SK-N-SH treated with all-trans-retinoic acid at 6 μM for 48 hours (cell line): Measurements from ENCODE around the gene AREL1.
A peak's percentile ranks its signal among the peaks of the same experiment; 100 is the strongest.

Source experiments
- ATAC-seq: fragments of 200-7000 bp; cut with Tn5 transposase; 3 replicates; pipeline ENCODE4 v1.9.1; 2020; ENCODE audit warnings: mild to moderate bottlenecking, moderate library complexity
- ARNTL ChIP-seq: fragments of 450-650 bp; formaldehyde crosslinking; IDR thresholded peaks from 2 replicates; pipeline ENCODE4 v1.5.0; 2020; ENCODE audit warnings: low read depth, mild to moderate bottlenecking, moderate library complexity, borderline replicate concordance
- BACH2 ChIP-seq: fragments of 250-450 bp; sonication (Bioruptor Pico); IDR thresholded peaks from 2 replicates; pipeline ENCODE4 v1.9.0; 2021; ENCODE audit warnings: mild to moderate bottlenecking, borderline replicate concordance
- CREB5 ChIP-seq: fragments of 250-450 bp; sonication (Bioruptor Pico); IDR thresholded peaks from 2 replicates; pipeline ENCODE4 v1.5.1; 2020; ENCODE audit warnings: low read depth, mild to moderate bottlenecking, moderate library complexity
- CSDC2 ChIP-seq: fragments of 250-450 bp; sonication (Bioruptor Pico); IDR thresholded peaks from 2 replicates; pipeline ENCODE4 v1.5.0; 2020; ENCODE audit warnings: mild to moderate bottlenecking, moderate library complexity
- CSRNP3 ChIP-seq: fragments of 250-450 bp; sonication (Bioruptor Pico); IDR thresholded peaks from 2 replicates; pipeline ENCODE4 v1.5.1; 2021; ENCODE audit warnings: mild to moderate bottlenecking, moderate library complexity
- ESRRG ChIP-seq: fragments of 250-450 bp; sonication (Bioruptor Pico); IDR thresholded peaks from 2 replicates; pipeline ENCODE4 v1.6.1; 2021; ENCODE audit warnings: mild to moderate bottlenecking
- GLIS3 ChIP-seq: fragments of 250-450 bp; sonication (Bioruptor Pico); IDR thresholded peaks from 2 replicates; pipeline ENCODE4 v1.5.0; 2020; ENCODE audit warnings: mild to moderate bottlenecking, moderate library complexity
- ISL1 ChIP-seq: fragments of 250-450 bp; sonication (Bioruptor Pico); IDR thresholded peaks from 2 replicates; pipeline ENCODE4 v2.1.2; 2022; ENCODE audit warnings: mild to moderate bottlenecking, moderate library complexity
- OSR1 ChIP-seq: fragments of 250-450 bp; sonication (Bioruptor Pico); IDR thresholded peaks from 2 replicates; pipeline ENCODE4 v1.8.0; 2022; ENCODE audit warnings: moderate library complexity, mild to moderate bottlenecking, inconsistent platforms
- PATZ1 ChIP-seq: fragments of 250-450 bp; sonication (Bioruptor Pico); IDR thresholded peaks from 2 replicates; pipeline ENCODE4 v1.8.0; 2020; ENCODE audit warnings: mild to moderate bottlenecking, moderate library complexity, borderline replicate concordance
- PPARA ChIP-seq: fragments of 250-450 bp; sonication (Bioruptor Pico); IDR thresholded peaks from 2 replicates; pipeline ENCODE4 v1.5.0; 2020; ENCODE audit warnings: mild to moderate bottlenecking, borderline replicate concordance
- RARB ChIP-seq: fragments of 250-450 bp; sonication (Bioruptor Pico); IDR thresholded peaks from 2 replicates; pipeline ENCODE4 v1.8.0; 2021; ENCODE audit warnings: mild to moderate bottlenecking, moderate library complexity
- SNAI2 ChIP-seq: fragments of 250-450 bp; sonication (Bioruptor Pico); IDR thresholded peaks from 2 replicates; pipeline ENCODE4 v1.5.0; 2020; ENCODE audit warnings: mild to moderate bottlenecking, moderate library complexity
- TCF4 ChIP-seq: fragments of 250-450 bp; sonication (Bioruptor Pico); IDR thresholded peaks from 2 replicates; pipeline ENCODE4 v1.8.0; 2021; ENCODE audit warnings: mild to moderate bottlenecking, moderate library complexity, borderline replicate concordance
- TOX ChIP-seq: fragments of 250-450 bp; sonication (Bioruptor Pico); IDR thresholded peaks from 2 replicates; pipeline ENCODE4 v1.8.0; 2021; ENCODE audit warnings: mild to moderate bottlenecking, moderate library complexity, borderline replicate concordance
- TSHZ2 ChIP-seq: fragments of 250-450 bp; sonication (Bioruptor Pico); IDR thresholded peaks from 2 replicates; pipeline ENCODE4 v1.5.0; 2020; ENCODE audit warnings: mild to moderate bottlenecking, moderate library complexity
- ZC3H10 ChIP-seq: fragments of 250-450 bp; sonication (Bioruptor Pico); IDR thresholded peaks from 2 replicates; pipeline ENCODE4 v1.5.1; 2021; ENCODE audit warnings: mild to moderate bottlenecking, moderate library complexity
- ZFP30 ChIP-seq: fragments of 450-650 bp; formaldehyde crosslinking; IDR thresholded peaks from 2 replicates; pipeline ENCODE4 v1.5.0; 2022; ENCODE audit warnings: mild to moderate bottlenecking, moderate library complexity
- ZNF565 ChIP-seq: fragments of 450-650 bp; formaldehyde crosslinking; conservative IDR thresholded peaks from 2 replicates; pipeline ENCODE4 v1.5.0; 2020; ENCODE audit warnings: low read depth, mild to moderate bottlenecking, moderate library complexity
- ZNF70 ChIP-seq: fragments of 450-650 bp; formaldehyde crosslinking; IDR thresholded peaks from 2 replicates; pipeline ENCODE4 v1.5.0; 2020; ENCODE audit warnings: mild to moderate bottlenecking, moderate library complexity
- ZNF8 ChIP-seq: fragments of 450-650 bp; formaldehyde crosslinking; IDR thresholded peaks from 2 replicates; pipeline ENCODE4 v1.5.0; 2020; ENCODE audit warnings: mild to moderate bottlenecking, moderate library complexity

AREL1 gene

GRCh38 chr14:74682169-74682952 lies 30.5 kb downstream of the AREL1 start:
- no peak for TF ChIP-seq SNAI2
- no peak for TF ChIP-seq ARNTL (CRISPR knock-in tag)
- no peak for TF ChIP-seq ZFP30 (CRISPR knock-in tag)
- TF ChIP-seq OSR1 (CRISPR knock-in tag), result no peak
- no peak for TF ChIP-seq CSDC2
- TF ChIP-seq ESRRG, result no peak
- no peak for TF ChIP-seq TOX (CRISPR knock-in tag)
- no peak for TF ChIP-seq BACH2
- no peak for TF ChIP-seq PPARA
- TF ChIP-seq ZC3H10, result no peak
- no peak for ATAC-seq

- no peak for TF ChIP-seq PPARA
- TF ChIP-seq ZFP30 (CRISPR knock-in tag), result no peak
- no peak for TF ChIP-seq RARB (CRISPR knock-in tag)
- no peak for TF ChIP-seq ARNTL (CRISPR knock-in tag)
- no peak for TF ChIP-seq CSDC2
- TF ChIP-seq GLIS3, result no peak
- TF ChIP-seq TOX (CRISPR knock-in tag), result no peak
- TF ChIP-seq ZNF565, result no peak
- no peak for TF ChIP-seq TCF4 (CRISPR knock-in tag)
- no peak for TF ChIP-seq CREB5 (CRISPR knock-in tag)
- no peak for TF ChIP-seq ZNF8
- TF ChIP-seq ZNF70 (CRISPR knock-in tag), result no peak
- no peak for TF ChIP-seq OSR1 (CRISPR knock-in tag)
- no peak for TF ChIP-seq PATZ1 (CRISPR knock-in tag)
- TF ChIP-seq TSHZ2, result no peak
- TF ChIP-seq ZC3H10, result no peak
- TF ChIP-seq, all 23 proteins: peak for 0
- ATAC-seq, result no peak
Observed at GRCh38 chr14:74675219-74675618, 37.7 kb downstream of the AREL1 start.

GRCh38 chr14:74673768-74674167 lies 39.1 kb downstream of the AREL1 start:
- peak; percentile 26 for ATAC-seq
- peak; percentile 42; the same call in 1 of the 2 replicates for TF ChIP-seq CSDC2
- TF ChIP-seq RARB (CRISPR knock-in tag), result no peak
- TF ChIP-seq TOX (CRISPR knock-in tag), result no peak
- peak; percentile 21; the same call in 1 of the 2 replicates for TF ChIP-seq CREB5 (CRISPR knock-in tag)
- TF ChIP-seq PPARA, result no peak
- peak; percentile 34; the same call in 1 of the 2 replicates for TF ChIP-seq TCF4 (CRISPR knock-in tag)
- TF ChIP-seq ZNF8, result no peak
- no peak for TF ChIP-seq CSRNP3 (CRISPR knock-in tag)
- no peak for TF ChIP-seq OSR1 (CRISPR knock-in tag)
- peak; percentile 91 for TF ChIP-seq ISL1 (CRISPR knock-in tag)
